SK-N-MC (cell line): ENCODE measurements around the gene KRTAP29-1.

Experiments used
- DNase-seq: peaks from one replicate; pipeline ENCODE4 v3.0.0-alpha.2; 2011; ENCODE audit warnings: low read depth, low spot score
- H3K27ac ChIP-seq: fragments of 200-600 bp; sonication (generic); 2 replicates; pipeline ENCODE4 v1.5.1; 2016; ENCODE audit warnings: mixed run types
- H3K36me3 ChIP-seq: fragments of 200-600 bp; sonication (generic); 2 replicates; pipeline ENCODE4 v1.6.1; 2017; ENCODE audit warnings: antibody characterized with exemption, low read length, mixed read lengths; ENCODE audit not compliant: insufficient read depth
- H3K4me3 ChIP-seq: fragments of 200-600 bp; sonication (generic); 2 replicates; pipeline ENCODE4 v1.5.1; 2016
- H3K9ac ChIP-seq: fragments of 200-600 bp; sonication (generic); 2 replicates; pipeline ENCODE4 v1.8.0; 2017; ENCODE audit warnings: mixed run types, mixed read lengths; ENCODE audit not compliant: insufficient read length
- H3K9me3 ChIP-seq: fragments of 200-600 bp; sonication (generic); 2 replicates; pipeline ENCODE4 v1.6.1; 2017; ENCODE audit warnings: low read depth, mild to moderate bottlenecking, antibody characterized with exemption, low read length, moderate library complexity, mixed read lengths
- EZH2 ChIP-seq: fragments of 200-600 bp; sonication (generic); IDR thresholded peaks from one replicate; pipeline ENCODE4 v1.6.1; 2017; ENCODE audit warnings: antibody characterized with exemption
- FOXP2 ChIP-seq: optimal IDR thresholded peaks from 2 replicates; pipeline ENCODE3; 2011; ENCODE audit warnings: mild to moderate bottlenecking, moderate library complexity; ENCODE audit not compliant: insufficient read depth; ENCODE audit errors: extremely low read length, control extremely low read depth
- POLR2AphosphoS5 ChIP-seq: IDR thresholded peaks from 2 replicates; pipeline ENCODE4 v1.6.1; 2012; ENCODE audit warnings: mild to moderate bottlenecking, low read depth, low read length, borderline replicate concordance

KRTAP29-1 gene

GRCh38 chr17:41340934-41341861 is 38.5 kb upstream of the KRTAP29-1 start:
- DNase-seq, result no peak
- no peaks in the 10 kb centered on the region for H3K36me3 ChIP-seq
- H3K9me3 ChIP-seq, result no peaks in the 10 kb centered on the region; the same call in 1 of the 2 replicates
- H3K27ac ChIP-seq, result no peak overlapping the region
- TF ChIP-seq EZH2 (no peak), FOXP2 (no peak), POLR2AphosphoS5 (no peak)
- no peak overlapping the region for H3K4me3 ChIP-seq
- no peak overlapping the region for H3K9ac ChIP-seq

- DNase-seq, result no peak
- Histone ChIP-seq H3K9me3 (no peaks in the 10 kb centered on the region; the same call in 1 of the 2 replicates), H3K27ac (no peak overlapping the region), H3K4me3 (0 out of 2 replicates have a peak overlapping the region, but pooled peaks have one; percentile 22), H3K9ac (no peak overlapping the region), H3K36me3 (no peaks in the 10 kb centered on the region)
- TF ChIP-seq EZH2 (no peak), FOXP2 (no peak), POLR2AphosphoS5 (no peak)
Observed at GRCh38 chr17:41340494-41340893, 37.8 kb upstream of the KRTAP29-1 start.

- Histone ChIP-seq H3K9me3 (no peaks in the 10 kb centered on the region; the same call in 1 of the 2 replicates), H3K27ac (no peak overlapping the region; the same call in 1 of the 2 replicates), H3K36me3 (no peaks in the 10 kb centered on the region), H3K9ac (no peak overlapping the region), H3K4me3 (no peak overlapping the region)
- TF ChIP-seq EZH2 (no peak), FOXP2 (no peak), POLR2AphosphoS5 (no peak)
- no peak for DNase-seq
Observed at GRCh38 chr17:41339571-41340172, 37.0 kb upstream of the KRTAP29-1 start.

- Histone ChIP-seq H3K9me3 (no peaks in the 10 kb centered on the region; the same call in 1 of the 2 replicates), H3K9ac (no peak overlapping the region), H3K4me3 (no peak overlapping the region), H3K27ac (no peak overlapping the region), H3K36me3 (no peaks in the 10 kb centered on the region)
- no peak for DNase-seq
- TF ChIP-seq EZH2, result no peak
- TF ChIP-seq FOXP2, result no peak
- TF ChIP-seq POLR2AphosphoS5, result no peak
Observed at GRCh38 chr17:41338961-41339485, 36.4 kb upstream of the KRTAP29-1 start.

DNA sequence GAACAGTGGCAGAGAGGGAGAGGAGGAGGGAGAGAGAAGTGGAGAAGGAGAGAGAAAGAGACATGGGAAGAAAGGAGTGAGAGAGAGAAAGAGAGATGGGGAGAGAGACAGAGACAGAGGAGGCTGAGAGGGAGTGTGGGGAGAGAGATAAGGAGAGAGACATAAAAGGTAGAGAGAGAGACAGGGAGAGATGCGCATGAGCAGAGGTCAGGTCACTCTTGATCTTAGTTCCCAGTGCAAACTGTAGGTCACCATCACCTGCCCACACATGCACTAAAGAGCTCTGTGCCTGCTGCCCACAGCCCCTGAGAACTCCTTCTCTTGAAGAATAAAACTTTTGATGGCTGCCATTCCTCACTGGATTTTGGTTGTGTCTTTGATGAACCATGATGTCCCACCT is 33.1 kb upstream of the KRTAP29-1 start:
- Histone ChIP-seq H3K9me3 (no peaks in the 10 kb centered on the region), H3K4me3 (no peak overlapping the region), H3K9ac (no peak overlapping the region), H3K36me3 (no peaks in the 10 kb centered on the region), H3K27ac (no peak overlapping the region)
- DNase-seq, result no peak
- TF ChIP-seq EZH2 (no peak), FOXP2 (no peak), POLR2AphosphoS5 (no peak)

- Histone ChIP-seq H3K36me3 (no peaks in the 10 kb centered on the region), H3K27ac (no peak overlapping the region), H3K4me3 (no peak overlapping the region), H3K9me3 (no peaks in the 10 kb centered on the region), H3K9ac (no peak overlapping the region)
- no peak for TF ChIP-seq FOXP2
- TF ChIP-seq EZH2, result no peak
- no peak for TF ChIP-seq POLR2AphosphoS5
- no peak for DNase-seq
Observed at GRCh38 chr17:41334385-41335305, 32.0 kb upstream of the KRTAP29-1 start.

- Histone ChIP-seq H3K36me3 (no peaks in the 10 kb centered on the region), H3K27ac (no peak overlapping the region), H3K9ac (no peak overlapping the region), H3K4me3 (no peak overlapping the region), H3K9me3 (no peaks in the 10 kb centered on the region)
- no peak for TF ChIP-seq POLR2AphosphoS5
- no peak for TF ChIP-seq FOXP2
- no peak for DNase-seq
Observed at GRCh38 chr17:41333836-41334235, 31.2 kb upstream of the KRTAP29-1 start.

DNA sequence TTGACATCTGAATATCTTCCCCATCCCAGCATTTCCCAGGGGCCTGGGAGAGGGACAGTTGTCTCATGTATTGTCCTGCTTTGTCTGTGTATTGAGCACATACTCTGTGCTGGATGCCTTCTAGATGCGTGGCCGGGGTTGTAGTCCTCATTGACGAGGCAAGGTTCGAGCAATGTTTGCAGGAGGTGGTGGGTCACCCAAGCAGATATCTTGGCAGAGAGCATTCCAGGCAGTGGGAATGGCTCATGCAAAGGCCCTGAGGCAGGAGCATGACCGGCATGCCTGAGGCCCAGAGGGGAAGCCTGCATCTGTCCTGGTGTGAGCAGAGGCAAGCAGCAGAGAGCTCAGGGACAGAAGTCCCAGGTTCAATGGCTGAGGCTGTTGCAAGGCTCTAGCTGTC is 30.4 kb upstream of the KRTAP29-1 start:
- no peak for DNase-seq
- no peak overlapping the region for H3K9ac ChIP-seq
- no peak overlapping the region for H3K27ac ChIP-seq
- no peak for TF ChIP-seq POLR2AphosphoS5
- TF ChIP-seq FOXP2, result no peak
- no peak for TF ChIP-seq EZH2
- no peaks in the 10 kb centered on the region for H3K9me3 ChIP-seq
- H3K4me3 ChIP-seq, result no peak overlapping the region
- no peaks in the 10 kb centered on the region for H3K36me3 ChIP-seq
